Islet precursor cell (in vitro differentiated cells): Measurements from ENCODE around the gene PIK3R2.
"Not testable (repeated sequence)": the region's sequence is repeated elsewhere in the genome, so short reads cannot be mapped to it uniquely, and the experiment has no call there.

Experiments
- DNase-seq: peaks from one replicate; pipeline ENCODE4 v3.0.0-alpha.2; 2018

PIK3R2 gene

GRCh38 chr19:18152817-18153555 is at the start of gene PIK3R2:
TSS of gene PIK3R2 (plus strand) at chr19:18153163. CDS start at chr19:18155880, 2,717 bp downstream.
- DNase-seq, result peak; percentile 99

GRCh38 chr19:18104793-18105131 is 48.2 kb upstream of the PIK3R2 start:
- no peak for DNase-seq

DNA sequence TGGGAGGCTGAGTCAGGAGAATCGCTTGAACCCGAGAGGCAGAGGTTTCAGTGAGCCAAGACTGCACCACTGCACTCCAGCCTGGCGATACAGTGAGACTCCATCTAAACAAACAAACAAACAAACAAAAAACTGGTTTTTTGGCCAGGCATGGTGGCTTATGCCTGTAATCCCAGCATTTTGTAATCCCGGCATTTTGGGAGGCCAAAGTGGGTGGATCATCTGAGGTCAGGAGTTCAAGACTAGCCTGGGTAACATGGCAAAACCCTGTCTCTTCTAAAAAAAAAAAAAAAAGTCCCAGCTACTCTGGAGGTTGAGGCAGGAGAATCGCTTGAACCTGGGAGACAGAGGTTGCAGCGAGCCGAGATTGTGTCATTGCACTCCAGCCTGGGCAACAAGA is 47.7 kb upstream of the PIK3R2 start:
- DNase-seq, result not testable (repeated sequence)

GRCh38 chr19:18107235-18107634 is 45.7 kb upstream of the PIK3R2 start:
- DNase-seq, result no peak

DNA sequence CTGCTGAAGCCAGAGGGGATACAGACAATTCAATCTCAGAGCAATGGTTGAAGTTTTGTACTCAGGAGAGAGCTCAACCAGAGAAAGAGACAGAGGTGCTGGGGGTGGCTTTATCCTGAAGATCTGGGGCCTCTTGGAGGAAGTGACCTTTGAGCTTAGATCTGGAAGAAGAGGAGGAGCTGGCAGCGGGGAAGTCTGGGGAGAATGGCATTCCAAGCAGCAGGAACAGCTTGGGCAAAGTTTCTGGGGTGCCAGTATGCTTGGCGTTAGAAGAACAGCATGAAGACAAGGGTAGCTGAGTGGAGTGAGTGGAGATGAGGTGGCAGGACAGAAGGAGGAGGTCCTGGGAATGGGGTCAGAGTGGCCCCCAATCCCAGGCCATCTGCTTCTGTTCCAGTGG is 44.1 kb upstream of the PIK3R2 start:
- DNase-seq, result no peak

GRCh38 chr19:18109341-18109732 is 43.6 kb upstream of the PIK3R2 start:
- DNase-seq, result no peak

- peak; percentile 63 for DNase-seq
Observed at GRCh38 chr19:18109733-18110608, 43.0 kb upstream of the PIK3R2 start.

- peak; percentile 43 for DNase-seq
Observed at GRCh38 chr19:18110609-18111232, 42.2 kb upstream of the PIK3R2 start.

GRCh38 chr19:18112989-18113478 is 39.9 kb upstream of the PIK3R2 start:
- peak; percentile 94 for DNase-seq

GRCh38 chr19:18113827-18114226 is 39.1 kb upstream of the PIK3R2 start:
- no peak for DNase-seq

DNA sequence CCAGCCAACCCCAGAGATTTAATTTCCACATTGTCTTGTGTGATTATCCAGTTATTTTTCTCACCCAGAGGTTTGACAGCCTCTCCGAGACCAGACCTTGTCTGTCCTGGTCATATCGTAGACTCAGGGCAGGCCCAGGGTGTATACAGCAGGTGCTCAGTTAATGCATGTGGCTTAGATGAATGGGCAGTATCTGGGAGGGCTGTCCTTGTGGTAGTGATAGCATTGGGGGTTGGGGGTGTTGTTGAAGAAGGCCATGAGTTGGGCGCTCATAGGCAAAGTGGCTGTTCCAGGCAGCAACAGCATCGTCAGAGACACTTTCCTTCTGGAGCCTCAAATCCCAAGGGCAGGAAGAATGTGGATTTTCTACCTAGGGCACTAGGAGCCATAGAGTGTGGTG is 38.5 kb upstream of the PIK3R2 start:
- DNase-seq, result no peak

- DNase-seq, result no peak
Observed at GRCh38 chr19:18117364-18117691, 35.6 kb upstream of the PIK3R2 start.

GRCh38 chr19:18117692-18118378 is 35.1 kb upstream of the PIK3R2 start:
- peak; percentile 93 for DNase-seq

DNA sequence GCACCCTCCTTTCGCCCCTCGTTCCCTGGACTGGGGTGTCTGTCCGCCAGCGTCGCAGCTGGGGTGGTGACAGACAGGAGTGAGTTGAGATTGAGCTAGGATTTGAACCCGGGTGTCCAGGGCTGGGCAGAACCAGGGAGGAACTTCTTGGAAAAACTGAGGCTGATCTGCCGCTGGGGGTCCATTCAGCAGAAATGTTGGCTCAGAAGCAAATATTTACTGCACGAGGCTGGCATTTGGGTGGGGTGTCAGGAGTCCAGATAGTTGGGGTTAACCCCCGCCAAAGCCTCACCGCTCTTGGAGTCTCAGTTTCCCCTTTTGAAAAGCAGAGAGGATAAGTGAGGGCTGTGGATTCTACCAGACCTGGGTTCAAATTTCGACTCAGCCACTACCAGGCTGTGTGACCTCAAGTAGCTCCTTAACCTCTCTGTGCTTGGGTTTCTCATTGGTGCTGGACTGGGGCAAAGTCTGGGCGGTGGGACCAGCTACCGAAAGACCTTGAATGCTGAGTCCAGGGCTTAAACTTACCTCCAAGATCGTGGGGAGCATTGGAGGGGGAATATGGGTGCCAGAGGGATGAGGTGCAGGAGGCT is 34.4 kb upstream of the PIK3R2 start:
- DNase-seq, result no peak

DNA sequence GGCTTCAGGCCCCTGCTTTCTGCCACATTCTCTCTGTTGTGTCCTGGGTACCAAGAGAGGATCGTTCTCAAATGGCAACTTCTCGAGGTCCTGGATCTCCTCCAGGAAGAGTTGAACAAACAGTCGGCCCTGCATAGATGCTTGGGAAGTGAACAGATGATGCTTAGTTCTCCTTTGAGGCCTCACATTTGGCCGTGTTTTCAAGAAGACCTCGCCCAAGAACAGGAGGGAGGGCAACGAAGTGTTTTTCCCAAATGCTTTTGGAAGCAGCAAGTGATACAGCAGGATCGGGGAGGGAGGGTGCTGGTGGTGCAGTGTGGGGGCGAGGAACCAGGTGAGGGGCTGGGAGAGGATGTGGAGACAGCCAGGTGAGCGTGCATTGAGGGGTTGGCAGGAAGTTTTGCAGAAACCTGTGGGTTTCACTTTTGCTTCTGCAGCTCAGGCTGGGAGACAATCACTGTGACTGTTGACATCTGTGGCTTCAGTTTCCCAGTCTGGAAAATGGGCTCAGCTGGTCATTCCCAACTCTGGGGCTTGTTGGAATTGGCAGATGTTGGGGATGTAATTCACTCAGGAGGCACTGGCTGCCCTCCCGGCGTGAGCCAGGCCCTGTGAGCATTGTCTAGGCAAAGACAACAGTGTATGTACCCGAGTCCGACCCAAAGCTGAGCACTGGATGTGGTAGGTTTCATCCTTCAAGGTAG is 33.8 kb upstream of the PIK3R2 start:
- DNase-seq, result no peak

GRCh38 chr19:18119717-18120105 is 33.3 kb upstream of the PIK3R2 start:
- DNase-seq, result no peak

DNA sequence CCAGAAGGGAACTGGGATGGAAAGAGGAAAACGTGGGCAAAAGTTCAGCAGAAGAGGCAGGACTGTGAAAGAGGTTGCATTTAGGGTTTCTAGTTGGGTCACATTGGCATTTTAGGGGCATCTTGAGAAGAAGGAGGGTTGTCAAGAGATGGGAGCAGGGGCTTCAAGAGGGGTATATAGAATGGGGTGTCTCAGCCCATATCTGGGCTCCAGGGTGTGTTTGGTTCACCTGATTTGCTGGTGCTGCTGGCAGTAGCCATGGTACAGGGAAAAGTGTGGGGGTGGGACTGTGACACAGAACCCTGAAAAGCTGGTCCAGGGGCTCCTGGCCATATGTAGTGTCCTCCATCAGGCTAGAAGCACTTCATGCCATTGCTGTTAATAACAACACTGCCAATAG is 32.8 kb upstream of the PIK3R2 start:
- DNase-seq, result no peak

- DNase-seq, result no peak
Observed at GRCh38 chr19:18121166-18121565, 31.8 kb upstream of the PIK3R2 start.

DNA sequence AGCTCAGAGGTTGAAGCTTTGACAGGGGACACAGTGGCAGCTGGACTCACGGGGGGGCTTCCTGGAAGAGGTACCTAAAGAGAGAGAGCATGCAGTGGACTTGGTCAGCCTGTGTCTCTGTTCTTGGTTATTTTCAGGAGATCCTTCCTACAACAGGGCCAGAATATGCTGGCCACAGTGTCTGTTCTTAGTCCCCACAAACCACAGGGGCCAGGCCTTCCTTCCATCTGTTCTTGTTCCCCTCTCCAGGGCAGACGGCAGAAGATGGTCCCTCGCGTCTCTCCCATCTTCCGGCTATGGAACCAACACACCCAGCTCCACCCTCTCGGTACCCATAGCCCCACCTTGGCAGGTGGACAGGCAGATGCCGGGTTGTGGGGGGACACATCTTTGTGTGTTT is 30.5 kb upstream of the PIK3R2 start:
- DNase-seq, result peak; percentile 28

GRCh38 chr19:18122860-18123795 is 29.8 kb upstream of the PIK3R2 start:
- peak; percentile 44 for DNase-seq

DNA sequence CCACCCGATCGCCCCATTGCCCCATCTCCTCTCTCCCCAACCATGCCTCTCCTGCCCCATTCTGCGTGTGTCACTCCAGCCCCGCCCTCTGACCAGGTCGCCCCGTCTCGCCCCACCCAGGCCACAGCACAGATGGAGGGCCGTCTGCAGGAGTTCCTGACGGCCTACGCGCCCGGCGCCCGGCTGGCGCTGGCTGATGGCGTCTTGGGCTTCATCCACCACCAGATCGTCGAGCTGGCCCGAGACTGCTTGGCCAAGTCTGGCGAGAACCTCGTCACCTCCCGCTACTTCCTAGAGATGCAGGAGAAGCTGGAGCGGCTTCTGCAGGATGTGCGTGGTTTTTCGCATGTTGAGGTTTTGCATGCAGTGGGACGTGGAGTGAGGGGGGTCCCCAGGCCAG is 29.1 kb upstream of the PIK3R2 start:
- peak; percentile 42 for DNase-seq
